HG02970 (cell line): ENCODE measurements around the gene RHOBTB1.
"Not testable (repeated sequence)": the region's sequence is repeated elsewhere in the genome, so short reads cannot be mapped to it uniquely, and the experiment has no call there.

Experiments used
- ATAC-seq: cut with Tn5 transposase; IDR thresholded peaks from one replicate; pipeline ENCODE4 v1.9.1; 2021; ENCODE audit warnings: mild to moderate bottlenecking, moderate library complexity, moderate number of reproducible peaks; ENCODE audit not compliant: unreplicated experiment, low FRiP score

Gene RHOBTB1

DNA sequence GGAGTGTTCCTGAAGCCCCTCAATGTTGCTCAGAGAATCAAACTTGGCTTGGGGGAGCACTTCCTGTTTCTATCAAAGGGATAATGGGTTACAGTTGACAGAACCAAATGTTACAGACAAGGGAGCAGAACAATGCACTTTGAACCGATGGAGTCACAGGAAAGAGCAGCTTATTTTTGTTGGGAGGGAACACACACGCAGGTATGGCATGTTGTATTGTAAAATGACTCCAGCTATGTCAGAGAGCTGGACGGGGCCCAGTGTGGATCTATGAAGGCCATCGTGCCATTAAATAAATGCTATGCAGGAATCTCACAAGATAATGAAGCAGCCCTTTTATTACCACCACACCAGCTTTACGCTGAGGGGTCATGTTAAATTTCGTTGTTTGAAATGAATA lies 35.1 kb downstream of the RHOBTB1 start:
- ATAC-seq, result no peak

DNA sequence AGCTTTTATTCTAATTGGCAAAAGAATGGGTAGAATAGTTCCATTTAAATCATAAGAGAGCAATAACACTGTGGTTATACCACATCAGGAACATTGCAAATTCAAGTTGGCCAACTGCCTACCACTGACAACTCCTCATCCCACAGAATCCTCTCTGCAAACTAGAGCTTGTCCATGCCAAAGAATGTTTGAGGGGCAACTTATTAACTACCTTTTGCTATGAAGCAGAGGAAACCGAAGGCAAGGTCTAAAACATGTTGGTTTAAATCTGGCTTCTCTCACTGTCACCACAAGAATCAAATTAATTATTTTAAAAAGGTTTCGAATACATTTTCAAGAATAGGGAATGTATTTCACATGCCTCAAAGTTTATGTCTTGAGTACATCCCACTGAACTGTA lies 36.0 kb downstream of the RHOBTB1 start:
- no peak for ATAC-seq

DNA sequence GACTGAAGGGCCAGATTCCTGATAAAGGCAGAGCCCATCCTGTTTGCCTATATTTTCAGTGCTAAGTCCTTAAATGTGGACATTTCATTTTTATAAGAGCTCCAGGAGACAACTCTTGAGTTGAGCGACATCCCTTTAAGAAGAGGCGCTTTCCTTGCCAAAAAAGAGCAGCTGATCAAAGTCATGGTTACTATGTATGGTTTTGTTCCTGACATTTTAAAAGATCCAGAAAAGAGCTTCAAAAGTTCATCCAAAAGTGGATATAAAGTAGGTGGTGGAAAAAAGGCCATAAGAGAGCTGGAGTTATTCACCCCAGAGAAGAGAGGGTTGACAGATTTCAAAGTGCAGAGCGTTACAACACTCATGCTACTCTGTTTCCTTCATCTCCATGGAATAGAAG lies 36.7 kb downstream of the RHOBTB1 start:
- ATAC-seq, result no peak

- ATAC-seq, result not testable (repeated sequence)
Measured at GRCh38 chr10:60906825-60907224, 37.2 kb downstream of the RHOBTB1 start.

- ATAC-seq, result no peak
Measured at GRCh38 chr10:60906411-60906810, 37.6 kb downstream of the RHOBTB1 start.

- ATAC-seq, result no peak
Measured at GRCh38 chr10:60905580-60905979, 38.4 kb downstream of the RHOBTB1 start.

- ATAC-seq, result no peak
Measured at GRCh38 chr10:60903096-60903495, 40.9 kb downstream of the RHOBTB1 start.

GRCh38 chr10:60901561-60902235 lies 42.3 kb downstream of the RHOBTB1 start:
- no peak for ATAC-seq

GRCh38 chr10:60899266-60899665 lies 44.7 kb downstream of the RHOBTB1 start:
- no peak for ATAC-seq

DNA sequence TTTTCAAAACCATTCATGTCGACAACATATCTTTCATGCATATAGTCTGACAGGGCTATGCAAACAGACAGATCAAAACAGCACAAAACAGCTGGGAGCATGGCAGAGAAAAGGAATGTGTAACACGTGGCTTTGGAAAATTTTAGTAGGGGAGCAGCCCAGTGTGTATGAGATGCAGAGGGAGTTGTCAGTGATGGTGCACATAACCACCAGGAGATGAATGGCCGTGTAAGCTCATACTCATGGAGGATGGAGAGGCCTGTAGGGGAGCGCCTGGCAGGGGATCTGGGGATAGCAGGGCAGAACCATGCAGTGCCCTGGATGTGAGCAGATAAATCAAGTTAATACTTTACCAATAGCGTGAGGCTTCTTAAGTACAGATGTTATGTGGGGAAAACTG lies 45.7 kb downstream of the RHOBTB1 start:
- no peak for ATAC-seq

DNA sequence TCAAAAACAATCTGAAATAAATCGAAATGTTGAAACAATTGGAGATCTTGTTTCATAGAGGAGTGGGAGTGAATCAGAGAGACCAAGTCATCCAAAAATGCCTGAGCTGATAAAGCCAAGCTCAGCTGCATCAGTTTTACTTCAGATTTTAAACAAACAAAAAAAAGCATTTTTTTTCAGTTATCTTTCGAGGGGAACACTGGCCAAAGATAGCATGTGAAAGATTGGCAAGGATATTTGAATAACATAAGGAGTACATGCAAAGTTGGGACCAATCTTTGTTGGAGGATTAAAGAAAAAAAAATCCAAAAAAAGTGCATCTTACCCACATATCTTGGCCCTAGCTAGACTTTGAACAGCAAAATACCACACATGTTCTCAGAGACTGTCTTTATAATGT lies 47.2 kb downstream of the RHOBTB1 start:
- ATAC-seq, result no peak

DNA sequence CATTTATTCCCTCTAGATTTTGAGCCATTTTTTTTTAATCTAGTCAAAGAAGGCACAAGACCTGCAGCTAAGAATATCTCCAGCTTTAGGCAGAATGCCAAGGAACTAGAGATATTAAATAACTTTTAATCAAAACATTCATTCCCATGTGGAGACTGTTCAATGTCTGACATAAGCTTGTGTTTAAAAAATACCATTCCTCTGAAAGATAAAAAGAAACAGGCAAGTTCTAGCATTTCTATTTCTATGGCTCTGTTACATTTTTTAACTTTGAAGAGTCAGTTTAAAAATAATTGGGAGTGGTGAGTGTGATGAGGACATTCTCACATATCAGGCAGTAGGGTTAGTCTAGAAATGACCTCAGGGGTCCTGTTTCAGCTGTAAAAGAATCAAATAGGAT lies 48.0 kb downstream of the RHOBTB1 start:
- no peak for ATAC-seq

DNA sequence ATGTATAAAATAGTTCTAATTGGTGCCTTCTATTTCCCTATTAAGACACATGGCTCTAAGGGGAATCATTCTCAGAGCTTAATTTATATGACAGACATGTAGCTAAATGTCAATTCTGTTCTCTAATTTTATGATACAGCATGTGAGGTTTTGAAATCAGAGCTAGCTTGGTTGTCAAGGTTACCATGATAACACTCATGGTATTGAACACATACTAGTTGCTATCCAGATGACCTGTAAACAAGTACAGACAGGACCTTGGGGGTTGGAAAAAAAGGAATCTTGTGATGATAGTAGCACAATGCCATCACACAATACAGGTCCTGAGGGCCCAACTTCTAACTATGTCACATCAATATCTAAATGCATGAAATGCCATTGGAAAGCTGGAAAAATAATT lies 49.2 kb downstream of the RHOBTB1 start:
- no peak for ATAC-seq

DNA sequence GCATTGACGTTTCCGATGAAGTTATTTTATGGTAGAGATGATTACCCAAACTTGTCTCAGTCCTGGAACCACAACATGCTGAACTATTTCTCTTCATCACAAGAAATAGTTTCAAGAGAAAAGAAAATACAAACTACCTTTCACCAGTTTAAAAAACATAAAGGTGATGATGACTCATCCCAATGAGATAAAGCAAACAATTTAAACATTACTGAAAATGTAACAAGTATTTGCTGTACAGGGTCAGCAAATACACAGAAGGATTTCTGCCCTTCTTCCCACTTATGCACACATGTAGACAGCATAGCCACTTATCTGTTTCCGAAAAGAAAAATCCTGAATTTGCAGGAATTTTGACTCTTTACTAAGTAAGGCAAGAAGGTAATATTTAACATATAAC lies 50.8 kb downstream of the RHOBTB1 start:
- ATAC-seq, result no peak

GRCh38 chr10:60892571-60892970 lies 51.4 kb downstream of the RHOBTB1 start:
- no peak for ATAC-seq

DNA sequence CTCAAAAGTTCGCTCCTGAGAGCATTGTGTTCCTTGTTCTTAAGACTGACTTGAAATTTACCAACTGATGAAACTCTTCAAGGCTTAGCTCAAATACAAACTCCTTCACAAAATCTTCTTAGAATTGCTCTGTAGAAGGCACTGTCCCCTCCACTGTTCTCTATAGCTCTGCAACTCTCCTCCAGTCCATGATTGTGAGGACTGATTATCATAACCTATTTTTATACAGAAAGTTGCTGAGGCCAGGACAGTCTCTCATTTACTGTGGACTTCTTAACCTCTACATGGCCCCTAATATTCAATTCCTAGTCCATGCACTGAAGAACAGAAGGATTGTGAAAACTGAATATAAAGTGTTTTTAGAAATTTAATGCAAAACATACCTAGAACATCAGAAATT lies 53.2 kb downstream of the RHOBTB1 start:
- ATAC-seq, result no peak

DNA sequence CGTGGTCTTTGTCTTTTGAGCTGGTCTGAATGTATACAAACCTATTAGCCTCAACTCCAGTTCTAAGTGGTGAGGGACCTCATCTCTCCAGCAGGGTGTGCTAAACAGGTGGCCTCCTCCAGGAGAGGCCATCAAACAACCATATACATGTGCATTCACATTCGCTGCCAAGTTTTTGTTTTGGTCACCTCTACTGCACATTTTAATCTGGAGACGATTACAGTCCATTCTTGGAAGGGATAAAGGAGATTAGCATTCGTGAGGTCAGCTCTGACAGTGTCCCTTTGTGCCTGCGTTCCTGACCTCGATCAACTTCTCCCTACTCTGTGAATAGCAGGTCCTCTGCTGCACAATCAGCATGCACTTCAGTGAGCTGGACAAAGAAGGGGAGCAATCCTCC lies 60.8 kb downstream of the RHOBTB1 start:
- no peak for ATAC-seq

- no peak for ATAC-seq
Measured at GRCh38 chr10:60878224-60878623, 65.8 kb downstream of the RHOBTB1 start.

- no peak for ATAC-seq
Measured at GRCh38 chr10:60877777-60878120, 66.2 kb downstream of the RHOBTB1 start.

- ATAC-seq, result no peak
Measured at GRCh38 chr10:60877061-60877776, 66.8 kb downstream of the RHOBTB1 start.

GRCh38 chr10:60873758-60874157 lies 70.2 kb downstream of the RHOBTB1 start:
- ATAC-seq, result no peak

GRCh38 chr10:60872451-60872850 lies 71.5 kb downstream of the RHOBTB1 start:
- no peak for ATAC-seq
